ENCODE measurements around the gene VDAC1. TPM values are rescaled to one million over a fixed set of nuclear protein-coding genes. Genes with fewer than 3 reads are reported as not detected.
"Not testable (repeated sequence)": the region's sequence is repeated elsewhere in the genome, so short reads cannot be mapped to it uniquely, and the experiment has no call there.

The VDAC1 gene
- polyA plus RNA-seq, 5 donors: 123 to 136 (median 129) TPM

DNA sequence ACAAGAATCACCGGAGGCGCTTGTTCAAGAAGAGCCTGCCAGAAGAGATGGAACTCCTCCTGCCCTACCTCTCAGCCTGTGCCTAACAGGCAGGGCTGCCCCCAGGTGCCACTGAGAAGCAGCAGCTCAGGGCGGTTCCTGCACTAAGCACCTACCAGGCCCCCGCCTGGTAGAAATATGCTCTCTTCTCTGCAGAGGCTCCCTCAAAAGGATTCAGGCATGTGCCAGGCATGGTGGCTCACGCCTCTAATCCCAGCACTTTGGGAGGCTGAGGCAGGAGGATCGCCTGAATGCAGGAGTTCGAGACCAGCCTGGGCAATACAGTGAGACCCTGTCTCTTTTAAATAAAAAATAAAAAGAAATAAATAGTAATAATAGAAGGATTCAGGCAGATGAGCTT is 6.0 kb downstream of the VDAC1 start:
- DNase-seq: no peak

DNA sequence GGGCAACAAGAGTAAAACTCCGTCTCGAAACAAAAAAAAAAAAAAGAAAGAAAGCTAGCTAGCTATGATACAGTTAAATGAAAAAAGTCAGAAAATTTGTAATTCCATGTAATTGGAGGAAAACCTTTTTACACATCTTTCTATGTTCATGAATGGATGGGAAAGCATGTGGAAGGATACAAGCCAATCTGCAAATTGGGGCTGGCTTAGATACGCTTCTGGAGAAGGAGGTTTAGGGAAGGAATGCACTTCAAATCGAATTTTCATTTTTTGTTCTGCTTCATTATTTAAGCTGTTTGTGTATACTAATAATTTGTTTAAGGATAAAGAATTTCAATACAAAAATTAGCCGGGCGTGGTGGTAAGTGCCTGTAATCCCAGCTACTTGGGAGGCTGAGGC is 6.7 kb downstream of the VDAC1 start:
- no peak for DNase-seq

DNA sequence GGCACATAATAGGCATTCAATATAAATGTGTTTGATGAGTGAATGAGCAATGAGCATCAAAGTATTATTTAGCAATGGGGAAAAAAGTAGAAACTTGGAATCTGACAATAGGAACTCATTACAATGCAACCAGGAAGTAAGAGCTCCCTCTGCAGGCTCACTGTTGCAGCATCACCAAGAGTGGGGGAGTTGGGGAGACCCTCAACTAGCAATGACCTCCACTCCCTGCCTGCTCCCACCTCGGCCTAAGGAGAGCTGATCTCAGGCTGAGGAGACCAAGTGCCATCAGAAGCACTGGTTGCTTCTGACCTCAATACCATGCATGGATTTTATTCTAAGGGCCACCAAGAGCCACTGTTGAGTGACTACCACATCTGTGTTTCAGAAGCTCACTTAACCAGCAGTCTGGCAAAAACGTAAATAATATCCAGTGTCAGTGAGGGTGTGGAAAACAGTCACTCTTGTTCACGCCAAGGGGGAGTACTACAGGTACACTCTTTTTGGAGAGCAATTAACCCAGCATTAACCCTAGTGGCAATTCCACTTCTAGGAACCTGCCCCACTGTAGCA is 8.0 kb downstream of the VDAC1 start:
- DNase-seq: no peak

DNA sequence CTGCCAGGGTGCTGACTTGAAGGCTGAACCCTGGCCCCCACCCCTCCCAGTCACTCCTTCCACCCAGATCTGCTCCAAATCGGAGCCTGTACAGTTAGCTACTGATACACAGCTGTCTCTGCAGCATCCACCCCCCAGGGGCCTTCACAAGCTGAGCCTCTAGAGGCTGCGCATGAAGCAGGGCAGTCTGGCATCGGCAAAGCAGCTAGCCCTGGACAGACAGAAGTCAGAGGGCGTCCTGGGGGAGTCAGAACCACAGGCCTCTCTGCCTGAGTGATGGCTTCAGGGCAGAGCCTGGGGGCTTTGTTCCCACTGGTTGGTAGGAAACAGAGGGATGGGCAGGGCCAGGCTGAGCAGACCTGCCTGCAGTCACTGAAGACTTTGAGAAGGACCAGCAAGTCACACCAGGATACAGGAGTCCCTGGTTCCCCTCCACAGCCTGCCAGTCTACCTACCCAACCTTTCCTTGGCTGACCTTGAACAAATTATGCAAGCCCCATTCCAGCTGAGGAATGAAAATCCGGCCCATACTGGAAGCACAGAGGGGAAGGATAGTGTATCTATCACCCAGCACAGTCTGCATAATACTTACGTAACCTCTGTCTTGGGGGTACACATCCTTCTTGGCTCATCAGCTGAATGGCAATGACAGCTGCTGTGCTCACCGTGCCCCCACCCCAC is 8.8 kb downstream of the VDAC1 start:
- no peak for DNase-seq

DNA sequence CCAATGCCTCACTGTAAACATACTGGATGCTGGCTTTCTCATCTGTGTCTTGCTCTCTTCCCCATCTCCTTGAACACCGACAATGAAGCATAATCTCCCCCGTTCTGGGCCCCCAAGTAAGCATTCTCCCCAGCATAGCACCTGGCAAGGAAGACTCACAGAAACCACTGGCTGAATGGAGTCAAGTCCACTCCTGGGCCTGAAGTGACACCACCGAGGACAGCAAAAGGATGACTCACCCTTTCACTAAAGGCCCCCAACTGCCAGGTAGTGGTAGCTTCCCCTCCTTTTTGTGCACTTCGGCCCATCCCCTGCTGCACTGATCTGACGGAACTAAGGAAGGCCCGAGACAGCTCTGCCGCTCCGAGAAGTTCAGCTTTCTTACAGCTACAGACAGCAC is 9.4 kb downstream of the VDAC1 start:
- no peak for DNase-seq

DNA sequence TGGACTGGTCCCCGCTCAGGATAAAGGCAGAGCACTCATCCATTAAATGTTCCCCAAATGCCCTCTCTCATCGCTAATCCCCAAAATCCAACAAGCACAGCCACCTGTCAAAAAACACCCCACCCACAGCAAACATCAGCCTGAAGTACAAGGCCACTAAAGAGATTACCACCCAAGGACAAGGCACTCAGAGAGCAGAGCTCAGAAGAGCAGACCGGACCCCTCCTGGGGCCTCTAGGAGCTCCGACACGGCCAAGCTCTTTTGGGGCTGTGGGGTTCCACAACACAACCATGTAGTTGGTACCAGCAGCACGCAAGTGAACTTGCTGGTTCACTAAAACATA is 9.8 kb downstream of the VDAC1 start:
- no peak for DNase-seq

DNA sequence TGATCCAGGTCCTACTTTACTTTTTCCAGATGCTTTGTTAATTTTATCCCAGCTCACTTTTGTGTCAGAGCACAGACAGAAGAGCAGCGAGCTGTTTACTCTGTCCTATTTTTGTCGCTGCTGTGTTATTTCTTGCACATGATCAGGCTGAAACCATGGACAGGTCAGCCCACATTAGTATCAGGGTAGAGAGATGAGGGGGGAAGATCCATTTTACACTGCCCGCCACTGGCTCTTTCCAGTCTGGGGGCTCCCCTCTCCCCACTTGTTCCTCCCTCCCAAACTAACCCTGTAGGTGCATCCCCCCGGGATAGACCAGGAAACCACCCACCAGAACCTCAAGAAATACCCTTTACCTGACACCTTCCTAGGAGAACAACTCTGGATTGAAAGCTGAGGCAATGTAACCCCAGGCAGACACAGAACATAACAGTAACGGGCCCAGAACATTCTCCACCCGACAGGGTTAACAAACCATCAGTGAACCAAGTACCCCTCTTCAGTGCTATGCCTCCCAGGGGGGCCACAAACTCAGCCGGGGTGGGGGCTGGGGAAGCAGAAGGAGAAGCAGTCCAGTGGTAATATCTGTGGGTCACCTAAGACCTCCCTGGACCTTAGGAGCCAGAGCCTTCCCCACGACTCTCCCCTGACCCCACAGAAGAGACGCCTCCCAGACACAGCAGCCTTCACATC is 10.3 kb downstream of the VDAC1 start:
- no peak for DNase-seq

DNA sequence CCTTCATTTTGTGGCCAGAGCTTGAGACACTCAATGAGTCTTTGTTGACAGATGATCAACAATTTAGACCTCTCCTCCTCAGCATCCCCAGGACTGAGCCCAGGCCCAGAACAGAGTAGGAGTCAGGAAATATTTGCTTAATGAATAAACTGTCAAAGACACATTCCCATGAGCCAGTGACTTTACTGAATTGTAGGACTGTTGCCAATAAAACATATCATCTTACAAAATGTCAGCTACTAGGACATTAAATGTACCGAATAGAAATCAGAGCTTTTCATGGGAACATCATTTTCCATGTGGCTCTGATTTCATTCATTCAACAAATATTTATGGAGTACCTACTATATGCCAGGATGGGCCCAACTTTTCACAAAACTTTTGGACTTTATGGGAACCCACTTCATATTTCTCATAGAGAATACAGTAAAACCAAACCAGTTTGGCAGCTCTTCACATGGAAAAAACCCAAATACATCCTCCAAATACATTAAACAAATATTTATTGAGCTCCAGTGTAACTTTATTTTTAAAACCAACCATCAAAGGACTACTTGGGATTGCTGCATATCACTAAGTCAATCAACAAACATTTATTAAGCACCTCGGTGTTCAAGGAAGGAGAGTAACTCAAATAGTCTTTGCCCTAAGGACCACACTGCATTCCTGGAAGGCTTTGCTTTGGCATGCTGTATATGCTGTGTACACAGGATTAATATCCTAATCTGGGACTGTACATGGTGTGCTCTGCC is 11.4 kb downstream of the VDAC1 start:
- no peak for DNase-seq

DNA sequence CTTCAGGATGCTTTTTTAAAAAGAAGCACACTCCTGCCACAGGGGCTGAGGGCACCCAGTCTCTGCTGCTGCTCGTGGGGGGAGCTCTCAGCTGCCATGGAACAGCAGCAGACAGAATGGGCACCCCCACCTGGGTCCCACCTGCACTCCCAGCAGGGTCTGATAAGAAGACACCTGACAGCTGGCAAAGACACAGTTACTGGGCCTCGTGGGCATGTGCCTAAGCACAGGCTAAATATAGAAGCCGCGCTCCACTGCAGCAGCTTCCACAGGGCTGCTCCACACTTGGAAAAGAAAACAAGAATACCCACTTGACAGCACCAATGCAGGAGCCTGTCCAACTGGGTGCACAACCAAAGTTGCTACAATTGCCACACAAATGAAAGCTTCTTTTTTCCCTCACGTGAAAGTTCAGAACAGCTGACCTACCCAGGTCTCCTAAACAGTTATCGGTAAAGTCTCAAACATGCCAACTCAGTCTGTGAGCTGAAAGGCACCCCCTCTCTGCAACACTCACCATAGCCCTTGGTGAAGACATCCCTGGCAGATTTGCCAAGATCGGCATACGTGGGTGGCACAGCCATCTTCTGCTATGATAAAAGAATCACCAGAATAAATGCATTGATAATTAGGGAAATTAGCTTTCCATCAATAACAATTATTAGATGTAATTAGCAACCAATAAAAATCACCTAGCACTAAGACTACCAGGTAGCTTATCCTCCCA is 12.2 kb downstream of the VDAC1 start:
- DNase-seq: no peak

DNA sequence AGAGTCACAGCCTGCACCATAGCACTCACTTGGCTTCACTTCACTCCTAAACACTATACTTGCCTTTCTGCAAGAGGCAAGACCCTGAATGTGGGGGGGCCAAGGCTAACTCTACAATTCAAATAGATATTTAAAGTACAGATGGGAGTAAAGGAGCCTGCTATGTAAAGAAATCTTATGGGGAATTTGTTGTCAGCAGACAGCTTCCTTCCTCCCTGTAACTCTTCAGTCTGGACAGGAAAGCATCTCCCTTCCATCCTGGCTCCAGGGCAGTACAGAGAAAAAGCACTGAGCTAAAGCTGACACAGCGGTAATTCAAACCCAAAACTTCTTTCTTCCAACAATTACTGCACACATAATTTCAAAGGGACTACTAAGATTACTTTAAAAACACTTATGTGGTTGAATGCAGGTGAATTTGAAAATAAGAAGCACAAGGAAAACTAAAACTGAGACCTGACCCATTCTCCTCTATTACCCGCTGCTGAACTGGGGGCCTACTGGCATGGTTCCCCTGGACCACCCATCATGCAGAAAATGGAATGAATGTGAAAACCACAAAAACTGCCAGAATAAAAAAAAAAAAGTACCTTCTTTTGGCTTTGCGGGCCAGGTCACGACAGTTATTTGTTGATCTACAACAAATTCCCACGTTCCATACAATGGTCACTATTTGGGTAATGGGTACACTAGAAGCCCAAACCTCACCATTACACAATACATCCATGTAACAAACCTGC is 13.4 kb downstream of the VDAC1 start:
- no peak for DNase-seq

DNA sequence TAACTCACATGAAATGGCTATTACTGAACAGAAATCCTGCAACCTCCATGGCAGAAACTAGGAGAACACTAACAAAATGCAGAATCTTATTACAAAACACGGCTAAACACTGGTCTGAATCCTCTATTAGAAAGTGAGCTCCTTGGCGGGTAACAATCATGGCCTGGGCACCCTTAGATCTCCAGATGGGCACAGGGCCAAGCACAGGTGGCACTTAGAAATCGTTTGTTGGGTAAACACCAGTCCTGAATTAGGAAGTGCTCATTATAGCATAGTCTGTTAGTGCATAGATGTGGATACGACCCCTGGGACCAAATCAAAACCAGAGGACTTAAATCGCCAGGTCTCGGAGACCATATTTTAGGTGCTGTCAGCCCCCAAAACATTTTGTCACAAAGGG is 14.4 kb downstream of the VDAC1 start:
- DNase-seq: no peak

DNA sequence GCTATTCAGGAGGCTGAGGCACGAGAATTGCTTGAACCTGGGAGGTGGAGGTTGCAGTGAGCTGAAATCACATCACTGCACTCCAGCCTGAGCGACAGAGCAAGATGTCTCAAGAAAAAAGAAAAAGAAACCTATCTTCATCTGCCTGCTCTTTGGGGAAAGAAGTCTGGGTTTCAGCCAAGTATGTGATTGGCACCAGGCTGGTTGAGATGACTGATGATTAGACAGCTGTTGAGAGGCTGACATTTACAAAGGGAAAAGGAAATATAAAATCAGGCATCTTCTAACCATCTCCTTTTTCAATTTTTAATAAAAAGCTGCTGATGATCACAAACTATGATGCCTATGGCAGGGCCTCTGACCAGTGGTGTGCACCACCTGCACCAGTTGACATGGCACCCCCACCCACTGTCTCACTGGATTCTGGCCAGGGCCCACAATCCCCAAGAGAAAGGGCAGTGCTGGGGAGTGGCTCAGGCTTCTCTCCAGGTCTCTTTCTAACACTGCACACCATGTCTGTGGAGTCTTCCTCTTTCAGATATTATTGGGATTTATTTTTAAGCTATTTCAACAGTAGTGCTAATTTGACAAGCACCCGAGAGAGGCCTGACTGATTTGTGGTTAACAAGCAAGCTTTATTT is 19.1 kb downstream of the VDAC1 start:
- DNase-seq: no peak

DNA sequence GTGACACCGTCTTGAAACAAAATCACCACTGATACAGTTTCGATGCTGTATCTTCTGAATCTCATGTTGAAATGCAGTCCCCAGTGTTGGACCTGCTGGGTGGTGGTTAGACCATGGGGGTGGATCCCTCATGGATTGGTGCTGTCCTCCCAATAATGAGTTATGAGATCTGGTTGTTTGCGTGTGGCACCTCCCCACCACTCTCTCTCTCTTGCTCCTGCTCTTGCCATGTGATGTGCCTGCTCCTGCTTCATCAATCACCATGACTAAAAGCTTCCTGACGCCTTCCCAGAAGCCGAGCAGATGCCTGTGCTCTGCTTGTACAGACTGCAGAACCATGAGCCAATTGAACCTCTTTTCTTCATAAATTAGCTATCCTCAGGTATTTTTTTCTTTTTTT is 21.1 kb downstream of the VDAC1 start:
- no peak for DNase-seq

DNA sequence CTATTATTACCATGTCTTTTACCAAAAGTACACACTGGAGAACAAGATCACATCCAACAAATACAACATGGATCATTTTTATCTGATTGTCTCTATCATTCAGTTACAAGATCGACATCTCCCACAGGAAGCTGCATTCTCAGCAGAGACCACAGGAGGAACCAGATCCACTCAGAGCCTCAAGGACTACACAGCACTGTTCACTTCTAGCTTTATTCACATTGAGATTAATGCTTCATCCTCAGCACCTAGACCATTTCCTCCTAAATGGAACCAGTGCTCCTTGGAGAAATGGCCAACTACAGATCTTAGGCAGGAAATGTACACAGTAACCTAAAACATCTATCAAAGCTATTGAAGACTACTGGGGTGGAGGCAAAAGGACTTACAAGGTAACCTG is 23.1 kb downstream of the VDAC1 start:
- no peak for DNase-seq

DNA sequence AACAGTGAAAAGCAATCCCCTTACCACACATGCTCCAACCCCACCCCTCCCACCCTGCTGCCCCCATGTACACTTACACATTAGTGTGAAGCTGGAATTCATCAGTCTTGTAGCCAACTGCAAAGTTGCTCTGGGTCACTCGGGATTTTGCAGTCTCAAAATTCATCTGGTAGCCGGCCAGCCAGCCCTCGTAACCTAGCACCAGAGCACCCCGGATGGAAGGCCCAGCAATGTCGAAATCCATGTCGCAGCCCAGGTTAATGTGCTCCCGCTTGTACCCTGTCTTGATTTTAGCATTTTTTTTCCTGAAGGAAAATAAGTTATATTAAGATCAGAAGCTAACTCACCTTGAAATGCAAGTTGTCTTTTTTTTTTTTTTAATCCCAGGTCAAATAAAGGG is 24.1 kb downstream of the VDAC1 start:
- DNase-seq: no peak

DNA sequence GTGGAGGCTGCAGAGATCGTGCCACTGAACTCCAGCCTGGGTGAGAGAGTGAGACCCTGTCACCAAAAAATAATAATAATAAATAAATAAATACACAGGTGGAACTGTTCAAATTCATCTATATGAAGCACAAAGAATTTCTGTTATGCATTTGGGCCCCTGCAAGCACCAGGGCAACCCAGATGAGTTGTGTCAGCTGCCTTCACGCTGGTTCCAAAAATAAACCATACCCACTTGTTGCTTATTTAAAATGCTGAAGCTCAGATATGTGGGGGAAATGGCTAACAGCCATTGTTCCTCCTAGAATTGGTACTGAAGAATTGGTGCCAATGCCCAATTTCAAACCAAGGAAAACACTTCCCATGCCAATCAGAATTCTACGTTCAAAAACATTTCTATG is 25.8 kb downstream of the VDAC1 start:
- no peak for DNase-seq

DNA sequence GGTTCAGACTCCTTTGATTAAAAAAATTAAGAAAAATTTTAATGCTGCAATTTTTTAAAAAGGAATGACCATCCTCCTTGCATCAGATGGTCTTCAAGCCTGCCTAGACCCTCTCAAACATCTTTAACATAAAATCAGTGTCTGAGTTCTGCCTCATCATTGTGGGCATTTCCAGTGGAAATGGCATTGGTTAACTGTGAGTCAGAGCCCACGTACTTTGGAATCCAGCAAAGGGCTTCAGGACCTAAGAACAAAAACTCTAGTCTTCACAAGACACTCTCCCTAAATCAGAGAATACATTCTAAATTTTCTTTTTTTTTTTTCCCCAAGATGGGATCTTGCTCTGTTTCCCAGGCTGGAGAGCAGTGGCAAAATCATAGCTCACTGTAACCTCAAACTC is 26.9 kb downstream of the VDAC1 start:
- no peak for DNase-seq

DNA sequence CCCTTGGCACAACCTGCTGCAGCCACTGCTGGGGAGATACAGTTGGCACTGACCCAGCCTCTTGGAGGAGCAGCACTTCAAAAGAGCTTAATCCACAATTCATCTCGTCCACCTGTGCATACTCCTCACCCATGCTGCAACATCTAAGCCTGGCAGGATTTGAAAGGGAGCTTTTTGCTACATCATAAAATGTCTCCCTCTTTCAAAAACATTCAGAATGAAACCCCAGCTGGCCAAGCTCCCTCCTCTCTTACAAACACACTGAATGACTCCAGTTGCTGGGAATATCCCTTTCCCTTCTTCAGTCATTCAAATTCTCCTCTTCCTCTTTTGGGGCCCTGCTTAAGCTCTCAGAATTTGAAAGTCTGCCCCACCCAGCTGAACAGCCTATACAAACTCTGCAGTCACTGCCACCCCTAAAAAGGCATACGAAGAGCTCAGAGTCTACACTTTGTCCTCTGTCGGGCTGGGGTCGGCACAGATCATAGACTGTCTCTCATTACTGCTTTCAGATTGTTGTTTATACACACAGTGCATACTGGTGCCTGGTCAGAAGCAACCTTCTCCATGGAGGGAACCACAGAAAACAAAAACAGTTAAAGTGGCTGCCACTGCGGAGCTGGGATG is 27.5 kb downstream of the VDAC1 start:
- no peak for DNase-seq

DNA sequence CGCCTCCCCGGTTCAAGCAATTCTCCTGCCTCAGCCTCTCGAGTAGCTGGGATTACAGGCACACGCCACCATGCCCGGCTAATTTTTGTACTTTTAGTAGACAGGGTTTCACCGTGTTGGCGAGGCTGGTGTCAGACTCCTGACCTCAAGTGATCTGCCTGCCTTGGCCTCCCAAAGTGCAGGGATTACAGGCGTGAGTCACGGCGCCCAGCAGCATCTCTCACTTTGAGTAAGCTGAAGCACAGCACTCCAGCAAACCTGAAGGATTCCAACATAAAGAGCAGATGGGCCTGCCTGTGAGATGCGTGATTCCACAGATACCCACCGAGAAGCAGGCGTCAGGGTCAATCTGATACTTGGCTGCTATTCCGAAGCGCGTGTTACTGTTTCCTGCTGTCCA is 29.2 kb downstream of the VDAC1 start:
- not testable (repeated sequence) for DNase-seq

DNA sequence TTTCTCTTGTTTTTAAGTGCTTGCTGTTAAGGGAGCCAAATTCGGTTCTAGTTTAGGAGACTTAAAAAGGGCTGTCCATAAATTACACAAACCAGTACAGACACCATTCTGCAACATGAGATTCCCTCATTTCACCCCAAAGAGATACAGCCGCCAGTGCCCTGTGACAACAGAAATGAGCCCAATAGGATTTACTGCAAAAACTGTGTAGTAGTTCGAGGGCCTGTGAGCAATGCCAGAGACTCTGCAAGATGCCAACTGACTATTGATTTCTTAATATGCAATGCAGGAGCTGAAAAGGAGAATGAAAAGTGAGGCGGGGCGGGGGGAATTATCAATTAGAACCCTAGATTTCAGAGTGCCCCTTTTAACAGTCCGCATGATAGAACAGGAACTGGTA is 30.6 kb downstream of the VDAC1 start:
- no peak for DNase-seq
